ENCODE results near the gene HCN4.

- no peak for TF ChIP-seq POLR2A (IDR thresholded peaks at IDR 0.05)
- TF ChIP-seq, protein P1, sequence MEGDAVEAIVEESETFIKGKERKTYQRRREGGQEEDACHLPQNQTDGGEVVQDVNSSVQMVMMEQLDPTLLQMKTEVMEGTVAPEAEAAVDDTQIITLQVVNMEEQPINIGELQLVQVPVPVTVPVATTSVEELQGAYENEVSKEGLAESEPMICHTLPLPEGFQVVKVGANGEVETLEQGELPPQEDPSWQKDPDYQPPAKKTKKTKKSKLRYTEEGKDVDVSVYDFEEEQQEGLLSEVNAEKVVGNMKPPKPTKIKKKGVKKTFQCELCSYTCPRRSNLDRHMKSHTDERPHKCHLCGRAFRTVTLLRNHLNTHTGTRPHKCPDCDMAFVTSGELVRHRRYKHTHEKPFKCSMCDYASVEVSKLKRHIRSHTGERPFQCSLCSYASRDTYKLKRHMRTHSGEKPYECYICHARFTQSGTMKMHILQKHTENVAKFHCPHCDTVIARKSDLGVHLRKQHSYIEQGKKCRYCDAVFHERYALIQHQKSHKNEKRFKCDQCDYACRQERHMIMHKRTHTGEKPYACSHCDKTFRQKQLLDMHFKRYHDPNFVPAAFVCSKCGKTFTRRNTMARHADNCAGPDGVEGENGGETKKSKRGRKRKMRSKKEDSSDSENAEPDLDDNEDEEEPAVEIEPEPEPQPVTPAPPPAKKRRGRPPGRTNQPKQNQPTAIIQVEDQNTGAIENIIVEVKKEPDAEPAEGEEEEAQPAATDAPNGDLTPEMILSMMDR (IDR thresholded peaks at IDR 0.05 in 4 of 5, conservative IDR thresholded peaks at IDR 0.05 in 1 of 5), result no peak
These were observed 33.7 kb downstream of the HCN4 start for GRCh38 chr15:73335026-73335425.
